Stimulated activated naive CD4-positive, alpha-beta T cell (primary cell): ENCODE results near the gene R3HDM2.

Experiments used
- DNase-seq, 6 experiments: peaks; one replicate each; lab custom pipeline; 2025; lab: John Stamatoyannopoulos, UW

The R3HDM2 gene

GRCh38 chr12:57216921-57217879 lies 213.6 kb downstream of the R3HDM2 start:
- peak in 2 of 6 experiments; percentile 37 for DNase-seq

GRCh38 chr12:57216014-57216911 lies 214.6 kb downstream of the R3HDM2 start, which contains the start of gene NXPH4:
NXPH4 (plus strand) TSS chr12:57216794; CDS start chr12:57216970, 176 bp downstream.
- peak; percentile 14 to 53 (median 40) for DNase-seq

GRCh38 chr12:57215668-57216013 lies 215.2 kb downstream of the R3HDM2 start:
- DNase-seq = peak in 3 of 6 experiments; percentile 21 to 53 (median 41)

GRCh38 chr12:57215065-57215464 lies 215.8 kb downstream of the R3HDM2 start:
- no peak for DNase-seq

- peak; percentile 24 to 69 (median 55) for DNase-seq
Measured at GRCh38 chr12:57214398-57214781, 216.5 kb downstream of the R3HDM2 start.

GRCh38 chr12:57213763-57214397 lies 217.0 kb downstream of the R3HDM2 start:
- DNase-seq = no peak

GRCh38 chr12:57213058-57213715 lies 217.7 kb downstream of the R3HDM2 start:
- peak; percentile 69 to 87 (median 78) for DNase-seq

GRCh38 chr12:57212701-57213057 lies 218.2 kb downstream of the R3HDM2 start:
- DNase-seq = no peak

- no peak for DNase-seq
Measured at GRCh38 chr12:57211791-57212700, 218.8 kb downstream of the R3HDM2 start.

- no peak for DNase-seq
Measured at GRCh38 chr12:57210926-57211692, 219.7 kb downstream of the R3HDM2 start.

GRCh38 chr12:57210461-57210860 lies 220.4 kb downstream of the R3HDM2 start:
- no peak for DNase-seq

- no peak for DNase-seq
Measured at GRCh38 chr12:57209916-57210315, 220.9 kb downstream of the R3HDM2 start.

GRCh38 chr12:57208631-57209282 lies 222.1 kb downstream of the R3HDM2 start:
- no peak for DNase-seq

- DNase-seq = no peak
Measured at GRCh38 chr12:57207731-57208630, 222.9 kb downstream of the R3HDM2 start.

- no peak for DNase-seq
Measured at GRCh38 chr12:57205931-57206330, 224.9 kb downstream of the R3HDM2 start.

GRCh38 chr12:57205186-57205585 lies 225.7 kb downstream of the R3HDM2 start:
- no peak for DNase-seq

GRCh38 chr12:57204454-57204853 lies 226.4 kb downstream of the R3HDM2 start:
- DNase-seq = no peak

GRCh38 chr12:57203791-57204190 lies 227.1 kb downstream of the R3HDM2 start:
- no peak for DNase-seq
